Activated gamma-delta T cell treated with anti-CD3 and anti-CD28 coated beads, Interleukin-2, amount 50 U/mL, for 16 hours (primary cell): ENCODE measurements around the gene PRPF39.
"Not testable (repeated sequence)": the region's sequence is repeated elsewhere in the genome, so short reads cannot be mapped to it uniquely, and the experiment has no call there.

Source experiments
- DNase-seq: peaks from one replicate; pipeline ENCODE4 v3.0.0-alpha.2; 2020; ENCODE audit warnings: low read depth

PRPF39 gene

GRCh38 chr14:45136399-45136798 is 52.5 kb downstream of the PRPF39 start:
- no peak for DNase-seq

- no peak for DNase-seq
Measured at GRCh38 chr14:45140661-45141187, 56.8 kb downstream of the PRPF39 start.

GRCh38 chr14:45142083-45142482 is 58.2 kb downstream of the PRPF39 start:
- DNase-seq: not testable (repeated sequence)

- DNase-seq: no peak
Measured at GRCh38 chr14:45144658-45145057, 60.7 kb downstream of the PRPF39 start.

- DNase-seq: no peak
Measured at GRCh38 chr14:45145214-45145613, 61.3 kb downstream of the PRPF39 start.

GRCh38 chr14:45149602-45150001 is 65.7 kb downstream of the PRPF39 start:
- DNase-seq: no peak

- DNase-seq: no peak
Measured at GRCh38 chr14:45150386-45150890, 66.5 kb downstream of the PRPF39 start.

GRCh38 chr14:45156067-45156466 is 72.2 kb downstream of the PRPF39 start:
- DNase-seq: no peak
